Activated CD4-positive, alpha-beta T cell treated with anti-CD3 and anti-CD28 coated beads, Interleukin-10, Interleukin-2, amounts not matched to agents 100 ng/mL and 50 ng/mL, durations not matched to agents 16 hours and 8 hours (primary cell): ENCODE measurements around the gene CTTNBP2NL.

Source experiments
- DNase-seq: peaks from one replicate; pipeline ENCODE4 v3.0.0-alpha.2; 2020

CTTNBP2NL gene

GRCh38 chr1:112508278-112509004 is 112.4 kb downstream of the CTTNBP2NL start, which contains the start of gene WNT2B:
Gene WNT2B, plus strand, starts transcription at chr1:112508965. Its CDS starts 298 bp downstream, at chr1:112509263.
- peak; percentile 54 for DNase-seq

- DNase-seq: no peak
Measured at GRCh38 chr1:112509005-112509659, 113.1 kb downstream of the CTTNBP2NL start.

- no peak for DNase-seq
Measured at GRCh38 chr1:112509660-112510178, 113.7 kb downstream of the CTTNBP2NL start.

- DNase-seq: no peak
Measured at GRCh38 chr1:112510340-112510739, 114.3 kb downstream of the CTTNBP2NL start.
